HepG2 (cell line): ENCODE data around the gene CHKA. TPM values are rescaled to one million over a fixed set of nuclear protein-coding genes. Genes with fewer than 3 reads are reported as not detected.

Experiments
- BRF2 ChIP-seq: sonication (generic); formaldehyde crosslinking; IDR thresholded peaks from 2 replicates; pipeline ENCODE4 v1.8.1; 2022; ENCODE audit warnings: mild to moderate bottlenecking, missing genetic modification reagents
- CEBPG ChIP-seq: IDR thresholded peaks from 2 replicates; pipeline ENCODE4 v1.6.1; 2016
- CREM ChIP-seq, 2 experiments: sonication (generic) in 1 of 2; formaldehyde crosslinking in 1 of 2; IDR thresholded peaks; 2 replicates each; pipeline versions ENCODE4 v1.4.0 to v1.6.1; 2016 to 2020; ENCODE audit warnings: antibody characterized with exemption in 1 of 2, mild to moderate bottlenecking in 1 of 2, missing genetic modification reagents in 1 of 2
- DRAP1 ChIP-seq: IDR thresholded peaks from 2 replicates; pipeline ENCODE4 v1.6.1; 2016; ENCODE audit warnings: missing genetic modification reagents, missing compliant biosample characterization
- FOXC1 ChIP-seq: sonication (generic); formaldehyde crosslinking; IDR thresholded peaks from 2 replicates; pipeline ENCODE4 v1.8.0; 2022; ENCODE audit warnings: mild to moderate bottlenecking, missing genetic modification reagents, borderline replicate concordance
- JUND ChIP-seq: sonication (generic); formaldehyde crosslinking; IDR thresholded peaks from 2 replicates; pipeline ENCODE4 v1.8.0; 2022; ENCODE audit warnings: mild to moderate bottlenecking, missing genetic modification reagents
- MIER2 ChIP-seq: IDR thresholded peaks from 2 replicates; pipeline ENCODE4 v1.6.1; 2016; ENCODE audit warnings: missing biosample characterization, missing genetic modification reagents
- MIXL1 ChIP-seq: IDR thresholded peaks from 2 replicates; pipeline ENCODE4 v1.6.1; 2016
- PATZ1 ChIP-seq: sonication (generic); formaldehyde crosslinking; IDR thresholded peaks from 2 replicates; pipeline ENCODE4 v1.4.0; 2020; ENCODE audit warnings: missing genetic modification reagents
- TFE3 ChIP-seq: IDR thresholded peaks from 2 replicates; pipeline ENCODE4 v1.6.1; 2016
- TRIM24 ChIP-seq: sonication (generic); formaldehyde crosslinking; IDR thresholded peaks from 2 replicates; pipeline ENCODE4 v1.8.0; 2022; ENCODE audit warnings: mild to moderate bottlenecking, missing genetic modification reagents
- ZFAT ChIP-seq: sonication (generic); formaldehyde crosslinking; conservative IDR thresholded peaks from 2 replicates; pipeline ENCODE4 v1.8.1; 2023; ENCODE audit warnings: missing genetic modification reagents, inconsistent platforms
- ZFP36L1 ChIP-seq: sonication (generic); formaldehyde crosslinking; IDR thresholded peaks from 2 replicates; pipeline ENCODE4 v1.8.0; 2022; ENCODE audit warnings: mild to moderate bottlenecking, missing genetic modification reagents, moderate library complexity
- ZNF430 ChIP-seq: sonication (generic); formaldehyde crosslinking; IDR thresholded peaks from 2 replicates; pipeline ENCODE4 v1.9.0; 2021; ENCODE audit warnings: mild to moderate bottlenecking, missing genetic modification reagents
- ZNF629 ChIP-seq: sonication (generic); formaldehyde crosslinking; conservative IDR thresholded peaks from 2 replicates; pipeline ENCODE4 v1.5.0; 2020; ENCODE audit warnings: missing genetic modification reagents
- ZSCAN31 ChIP-seq: sonication (generic); formaldehyde crosslinking; IDR thresholded peaks from 2 replicates; pipeline ENCODE4 v1.5.0; 2020; ENCODE audit warnings: low read depth, mild to moderate bottlenecking, missing genetic modification reagents
- polyA plus RNA-seq, 8 experiments: library from polyadenylated mRNA; depleted of rRNA in 3 of 8; stranded (reverse) in 7 of 8; unstranded in 1 of 8; fragments of >200 nt; fragmentation: Illumina TruSeq in 4 of 8; extraction: Trizol in 4 of 8; gene quantifications; 2 replicates each; pipeline versions ENCODE4 v1.2.1 to v1.2.3, GENCODE V29; 2011 to 2016; ENCODE audit warnings: low read depth in 4 of 8, missing spikeins in 1 of 8, mixed read lengths in 1 of 8; ENCODE audit not compliant: insufficient read depth in 1 of 8
- total RNA-seq, 5 experiments: library from RNA; depleted of rRNA; stranded (reverse); fragments of >200 nt; fragmentation: Illumina TruSeq; extraction: Trizol; gene quantifications; 2 replicates each; pipeline ENCODE4 v1.2.3, GENCODE V29; 2016; ENCODE audit warnings: low read depth in 1 of 5
- TF ChIP-seq, protein P1 (sequence below): IDR thresholded peaks from 2 replicates; pipeline ENCODE4 v1.6.1; 2018; ENCODE audit warnings: missing genetic modification reagents
- TF ChIP-seq, protein P2 (sequence below): conservative IDR thresholded peaks from 2 replicates; pipeline ENCODE4 v1.6.1; 2018; ENCODE audit warnings: missing genetic modification reagents
- TF ChIP-seq, protein P3 (sequence below): sonication (generic); formaldehyde crosslinking; IDR thresholded peaks from 2 replicates; pipeline ENCODE4 v1.8.0; 2022; ENCODE audit warnings: missing genetic modification reagents, low read depth, mild to moderate bottlenecking, borderline replicate concordance

The CHKA gene
- total and polyA plus RNA-seq, 2 of the 13 experiments (the other 11 are each of a cell fraction or from before 2014, with no cell fraction given): 71.6 to 92.7 TPM

- TF ChIP-seq TFE3 (peak; percentile 55; the same call in 1 of the 2 replicates), MIER2 (CRISPR knock-in tag) (no peak), DRAP1 (CRISPR knock-in tag) (peak; percentile 1), CEBPG (CRISPR knock-in tag) (peak; percentile 46), TRIM24 (CRISPR knock-in tag) (no peak), CREM (IDR thresholded peaks at IDR 0.05) (0 out of 2 replicates have a peak, but pooled peaks have one; percentile 30), CREM (CRISPR knock-in tag; IDR thresholded peaks at IDR 0.05) (no peak), ZNF629 (peak; percentile 48; the same call in 1 of the 2 replicates), BRF2 (CRISPR knock-in tag) (no peak), FOXC1 (peak; percentile 84; the same call in 1 of the 2 replicates), ZNF430 (CRISPR knock-in tag) (no peak), MIXL1 (no peak), JUND (CRISPR knock-in tag) (no peak), PATZ1 (peak; percentile 69), ZFP36L1 (CRISPR knock-in tag) (0 out of 2 replicates have a peak, but pooled peaks have one; percentile 29), ZSCAN31 (CRISPR knock-in tag) (peak; percentile 87), ZFAT (CRISPR knock-in tag) (no peak)
- TF ChIP-seq, protein P1, sequence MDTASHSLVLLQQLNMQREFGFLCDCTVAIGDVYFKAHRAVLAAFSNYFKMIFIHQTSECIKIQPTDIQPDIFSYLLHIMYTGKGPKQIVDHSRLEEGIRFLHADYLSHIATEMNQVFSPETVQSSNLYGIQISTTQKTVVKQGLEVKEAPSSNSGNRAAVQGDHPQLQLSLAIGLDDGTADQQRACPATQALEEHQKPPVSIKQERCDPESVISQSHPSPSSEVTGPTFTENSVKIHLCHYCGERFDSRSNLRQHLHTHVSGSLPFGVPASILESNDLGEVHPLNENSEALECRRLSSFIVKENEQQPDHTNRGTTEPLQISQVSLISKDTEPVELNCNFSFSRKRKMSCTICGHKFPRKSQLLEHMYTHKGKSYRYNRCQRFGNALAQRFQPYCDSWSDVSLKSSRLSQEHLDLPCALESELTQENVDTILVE: peak; percentile 32; the same call in 1 of the 2 replicates
- TF ChIP-seq, protein P2, sequence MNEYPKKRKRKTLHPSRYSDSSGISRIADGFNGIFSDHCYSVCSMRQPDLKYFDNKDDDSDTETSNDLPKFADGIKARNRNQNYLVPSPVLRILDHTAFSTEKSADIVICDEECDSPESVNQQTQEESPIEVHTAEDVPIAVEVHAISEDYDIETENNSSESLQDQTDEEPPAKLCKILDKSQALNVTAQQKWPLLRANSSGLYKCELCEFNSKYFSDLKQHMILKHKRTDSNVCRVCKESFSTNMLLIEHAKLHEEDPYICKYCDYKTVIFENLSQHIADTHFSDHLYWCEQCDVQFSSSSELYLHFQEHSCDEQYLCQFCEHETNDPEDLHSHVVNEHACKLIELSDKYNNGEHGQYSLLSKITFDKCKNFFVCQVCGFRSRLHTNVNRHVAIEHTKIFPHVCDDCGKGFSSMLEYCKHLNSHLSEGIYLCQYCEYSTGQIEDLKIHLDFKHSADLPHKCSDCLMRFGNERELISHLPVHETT: no peak
- TF ChIP-seq, protein P3, sequence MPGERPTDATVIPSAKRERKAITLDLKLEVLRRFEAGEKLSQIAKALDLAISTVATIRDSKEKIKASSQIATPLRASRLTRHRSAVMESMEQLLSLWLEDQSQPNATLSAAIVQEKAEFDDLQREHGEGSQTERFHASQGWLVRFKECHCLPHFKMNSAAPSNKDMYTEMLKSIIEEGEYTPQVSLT (CRISPR knock-in tag): no peak
Observed at GRCh38 chr11:68010090-68011041, 110.8 kb downstream of the CHKA start, which contains the start of gene ALDH3B1 (continued).
